HL-60/S4 (cell line): ENCODE data around the gene OSBPL10.
"Not testable (repeated sequence)": the region's sequence is repeated elsewhere in the genome, so short reads cannot be mapped to it uniquely, and the experiment has no call there.

Experiments used
- in situ Hi-C: fragments of 300-500 bp; cut with MboI; formaldehyde crosslinking; loops from 2 replicates; pipeline ENCODE4 v1.14.3; 2022; ENCODE audit warnings: low sequenced_read_pairs

OSBPL10 gene

DNA sequence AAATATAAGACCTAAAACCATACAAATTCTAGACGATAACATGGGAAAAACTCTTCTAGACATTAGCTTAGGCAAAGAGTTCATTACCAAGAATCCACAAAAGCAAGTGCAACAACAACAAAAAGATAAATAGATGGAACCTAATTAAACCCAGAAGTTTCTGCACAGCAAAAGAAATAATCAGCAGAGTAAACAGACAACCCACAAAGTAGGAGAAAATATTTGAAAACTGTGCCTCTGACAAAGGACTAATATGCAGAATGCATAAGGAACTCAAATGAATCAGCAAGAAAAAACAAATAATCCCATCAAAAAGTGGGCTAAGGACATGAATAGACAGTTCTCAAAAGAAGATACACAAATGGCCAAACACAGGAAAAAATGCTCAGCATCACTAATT lies 198.8 kb downstream of the OSBPL10 start:
- in situ Hi-C loops = not testable (repeated sequence)

- in situ Hi-C loops = no loop called here
Measured at GRCh38 chr3:31779514-31779913, 201.5 kb downstream of the OSBPL10 start.

DNA sequence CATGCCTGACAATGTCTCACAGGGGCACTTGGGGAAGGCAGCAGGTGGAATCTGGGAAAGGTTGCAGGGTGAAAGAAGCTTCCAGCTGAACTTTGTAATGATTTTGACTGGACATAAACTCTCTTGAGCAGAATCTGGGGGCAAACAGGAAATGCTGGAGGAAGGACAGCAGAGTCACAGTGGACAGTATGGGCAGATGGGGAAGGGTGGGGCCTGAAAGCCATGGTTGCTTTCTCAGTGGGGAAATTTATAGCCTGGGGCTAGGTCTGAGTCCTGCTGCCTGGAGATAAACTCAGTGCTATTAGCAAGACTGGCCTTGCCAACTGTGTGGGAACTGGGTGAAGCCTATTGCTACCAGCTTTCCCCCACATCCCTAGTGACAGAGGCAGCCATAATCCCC lies 203.2 kb downstream of the OSBPL10 start:
- in situ Hi-C loops = no loop called here

DNA sequence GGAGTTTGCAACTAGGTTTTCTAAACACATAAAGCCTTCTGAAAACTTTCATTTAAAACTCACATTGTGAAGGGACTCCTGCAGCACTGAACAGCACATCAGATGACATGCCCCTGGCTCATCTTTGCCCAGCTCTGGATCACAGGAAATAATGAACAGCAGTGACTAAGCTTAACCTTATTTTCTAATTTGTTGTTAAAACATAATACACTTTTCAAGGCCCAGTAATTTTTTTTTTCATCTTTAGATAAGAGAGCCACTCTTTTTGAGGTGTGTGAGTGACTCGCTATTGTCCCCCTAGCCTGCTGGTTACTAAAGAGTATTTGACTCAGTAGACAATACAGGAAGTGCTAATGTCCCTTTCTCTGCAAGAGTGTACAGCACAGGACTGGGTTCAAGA lies 204.0 kb downstream of the OSBPL10 start:
- in situ Hi-C loops = no loop called here

GRCh38 chr3:31776016-31776415 lies 205.0 kb downstream of the OSBPL10 start:
- in situ Hi-C loops = no loop called here

DNA sequence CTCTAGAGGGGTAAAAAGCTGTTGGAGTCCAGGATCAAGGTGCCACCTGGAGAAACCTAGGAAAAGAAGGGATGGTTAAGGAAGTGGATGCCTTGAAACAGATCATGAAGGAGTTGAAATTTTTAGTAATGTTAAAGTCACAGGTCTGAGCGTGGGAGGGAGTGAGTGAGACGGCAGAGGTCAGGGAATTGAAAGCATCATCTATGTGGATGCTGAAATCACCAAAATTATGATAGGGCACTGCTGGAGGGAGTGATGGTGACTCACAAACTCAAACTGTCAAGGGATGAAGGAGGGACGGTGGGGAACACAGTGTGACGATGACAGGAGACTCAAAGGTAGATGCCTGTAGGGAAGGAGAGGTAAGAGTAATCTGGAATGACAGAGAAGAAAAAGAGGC lies 205.7 kb downstream of the OSBPL10 start:
- in situ Hi-C loops = no loop called here

DNA sequence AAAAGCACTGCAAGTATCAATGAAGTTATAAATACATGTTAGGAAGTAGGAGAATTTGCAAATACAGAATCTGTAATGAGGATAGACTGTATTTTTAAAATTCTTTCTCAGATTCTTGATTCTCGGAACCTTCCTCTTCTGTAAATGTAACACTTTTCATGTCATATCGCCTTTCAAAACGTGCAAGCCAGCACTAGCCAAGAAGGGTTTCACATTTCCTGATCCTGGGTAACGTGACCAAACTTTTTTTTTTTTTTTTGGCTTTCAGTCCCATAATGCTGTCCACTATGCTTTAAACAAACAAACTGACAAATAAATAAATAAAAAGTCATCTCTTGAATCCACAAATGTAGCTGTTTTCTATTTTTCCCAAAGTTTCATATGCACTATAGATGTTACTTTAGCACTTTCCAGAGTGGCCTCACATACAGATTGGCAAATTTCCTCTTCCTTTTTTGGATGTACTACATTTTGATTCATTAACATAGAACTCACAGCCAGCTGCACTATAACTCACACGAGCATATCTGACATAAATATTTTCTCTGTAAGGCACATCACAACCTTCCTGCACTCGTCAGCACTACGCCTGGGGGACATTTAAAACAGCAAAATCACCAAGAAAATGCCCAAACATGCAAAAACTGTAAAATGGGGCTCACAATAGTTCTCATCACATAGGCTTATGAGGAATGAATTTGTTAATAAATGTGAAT lies 208.1 kb downstream of the OSBPL10 start:
- in situ Hi-C loops = loop anchor here (25.0 kb wide), 1 partner anchor 1011 kb away; no protein-coding TSS in a partner anchor

DNA sequence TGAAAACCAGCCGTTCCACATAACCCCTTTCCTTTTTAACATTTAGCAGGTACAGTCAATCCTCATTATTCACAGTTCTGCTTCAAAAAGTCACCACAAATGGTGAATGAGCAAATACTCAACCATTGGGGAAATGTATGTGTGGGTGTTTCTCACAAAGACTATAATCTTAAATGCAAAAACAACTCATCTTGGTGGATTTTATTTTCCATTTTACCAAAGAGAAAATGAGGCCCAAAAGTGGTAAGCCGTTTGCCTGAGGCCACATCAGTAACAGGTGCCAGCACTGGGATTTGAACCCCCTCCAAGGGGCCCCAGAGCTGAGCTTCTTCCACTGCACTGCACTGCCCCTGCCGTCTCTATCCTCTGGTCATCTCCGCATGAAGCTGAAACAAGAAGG lies 208.8 kb downstream of the OSBPL10 start:
- in situ Hi-C loops = loop anchor here (25.0 kb wide), 1 partner anchor 1010 kb away; no protein-coding TSS in a partner anchor

- in situ Hi-C loops = loop anchor here (25.0 kb wide), 1 partner anchor 1009 kb away; no protein-coding TSS in a partner anchor
Measured at GRCh38 chr3:31770822-31771326, 210.2 kb downstream of the OSBPL10 start.

GRCh38 chr3:31768479-31769125 lies 212.5 kb downstream of the OSBPL10 start:
- in situ Hi-C loops = loop anchor here (25.0 kb wide), 1 partner anchor 1006 kb away; no protein-coding TSS in a partner anchor

DNA sequence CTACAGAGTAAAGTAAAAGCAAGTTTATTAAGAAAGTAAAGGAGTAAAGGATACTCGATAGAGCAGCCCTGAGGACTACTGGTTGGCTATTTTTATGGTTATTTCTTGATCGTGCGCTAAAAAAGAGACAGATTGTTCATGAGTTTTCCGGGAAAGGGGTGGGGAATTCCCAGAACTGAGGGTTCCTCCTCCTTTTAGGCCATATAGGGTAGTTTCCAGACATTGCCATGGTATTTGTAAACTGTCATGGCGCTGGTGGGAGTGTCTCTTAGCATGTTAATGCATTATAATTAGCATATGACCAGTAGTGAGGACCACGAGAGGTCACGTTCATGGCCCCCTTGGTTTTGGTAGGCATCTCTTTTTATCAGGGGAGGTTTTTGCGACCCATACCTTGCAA lies 213.1 kb downstream of the OSBPL10 start:
- in situ Hi-C loops = loop anchor here (25.0 kb wide), 1 partner anchor 1006 kb away; no protein-coding TSS in a partner anchor

- in situ Hi-C loops = loop anchor here (25.0 kb wide), 1 partner anchor 1004 kb away; no protein-coding TSS in a partner anchor
Measured at GRCh38 chr3:31766669-31767068, 214.4 kb downstream of the OSBPL10 start.

GRCh38 chr3:31765871-31766270 lies 215.2 kb downstream of the OSBPL10 start:
- in situ Hi-C loops = loop anchor here (25.0 kb wide), 1 partner anchor 1004 kb away; no protein-coding TSS in a partner anchor

DNA sequence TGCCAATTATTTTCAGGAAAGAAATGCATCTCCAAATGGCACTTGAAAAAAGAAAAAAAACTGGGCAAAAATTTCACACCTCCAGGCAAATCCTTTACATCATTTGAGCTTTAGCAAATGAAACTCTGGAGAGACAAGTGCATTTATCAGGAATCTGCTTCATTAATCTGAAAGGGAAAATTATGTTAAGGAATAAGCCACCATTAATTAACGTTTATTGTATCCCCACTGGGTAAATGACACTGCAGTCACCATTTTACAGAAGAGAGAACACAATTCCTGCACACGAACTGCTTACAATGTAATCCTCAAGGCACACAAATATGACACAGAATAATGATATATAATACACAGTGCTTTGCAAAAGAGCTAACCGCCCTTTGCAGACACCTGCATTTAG lies 217.3 kb downstream of the OSBPL10 start:
- in situ Hi-C loops = loop anchor here (25.0 kb wide), 1 partner anchor 1001 kb away; no protein-coding TSS in a partner anchor

DNA sequence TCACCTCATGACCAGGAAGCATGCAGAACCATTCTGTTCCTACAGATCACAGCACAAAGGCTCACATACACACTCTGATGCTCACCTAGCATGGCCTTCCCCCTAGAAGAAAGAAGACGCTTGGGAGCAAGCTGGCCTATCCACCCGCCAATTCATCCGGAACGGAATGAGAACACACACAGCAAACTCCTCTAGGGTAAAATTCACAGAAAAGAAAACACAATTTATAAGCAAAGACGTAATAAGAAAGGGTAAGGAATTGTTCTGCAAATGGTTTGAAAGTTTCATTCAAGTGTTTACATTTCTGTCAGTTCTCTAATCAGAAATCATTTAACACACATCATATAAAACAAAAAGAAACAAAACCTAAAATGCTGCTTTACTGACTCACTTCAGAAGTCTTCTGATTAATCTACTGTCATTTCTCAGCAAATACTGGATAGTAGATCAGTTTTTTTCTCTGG lies 218.1 kb downstream of the OSBPL10 start:
- in situ Hi-C loops = loop anchor here (25.0 kb wide), 1 partner anchor 1001 kb away; no protein-coding TSS in a partner anchor

DNA sequence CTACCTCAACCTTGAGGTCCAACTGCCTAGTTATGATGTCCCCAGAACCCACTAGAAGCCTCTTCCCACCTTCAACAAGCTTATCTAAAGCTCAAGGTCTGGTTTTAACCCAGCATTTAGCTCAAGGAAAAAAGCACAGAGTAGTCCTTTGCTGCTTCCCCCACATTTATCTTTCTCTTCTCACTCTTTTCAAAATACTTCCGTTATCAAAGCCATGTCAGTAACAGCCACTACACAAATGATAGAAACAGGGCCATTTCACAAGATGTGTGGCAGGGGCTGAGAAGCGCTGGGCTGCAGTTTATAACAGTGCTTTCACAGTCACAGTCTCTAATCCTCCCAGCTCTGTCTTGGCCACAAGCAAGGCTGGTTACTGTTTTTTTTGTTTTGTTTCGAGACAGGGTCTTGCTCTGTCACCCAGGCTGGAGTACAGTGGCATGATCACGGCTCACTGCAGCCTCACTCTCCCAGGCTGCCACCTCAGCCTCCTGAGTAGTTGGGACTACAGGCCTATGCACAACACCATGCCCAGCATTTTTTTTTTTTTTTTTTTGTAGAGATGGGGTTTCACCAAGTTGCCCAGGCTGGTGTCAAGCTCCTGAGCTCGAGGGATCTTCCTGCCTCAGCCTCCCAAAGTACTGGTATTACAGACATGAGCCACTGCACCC lies 218.8 kb downstream of the OSBPL10 start:
- in situ Hi-C loops = loop anchor here (25.0 kb wide), 1 partner anchor 1000 kb away; no protein-coding TSS in a partner anchor

DNA sequence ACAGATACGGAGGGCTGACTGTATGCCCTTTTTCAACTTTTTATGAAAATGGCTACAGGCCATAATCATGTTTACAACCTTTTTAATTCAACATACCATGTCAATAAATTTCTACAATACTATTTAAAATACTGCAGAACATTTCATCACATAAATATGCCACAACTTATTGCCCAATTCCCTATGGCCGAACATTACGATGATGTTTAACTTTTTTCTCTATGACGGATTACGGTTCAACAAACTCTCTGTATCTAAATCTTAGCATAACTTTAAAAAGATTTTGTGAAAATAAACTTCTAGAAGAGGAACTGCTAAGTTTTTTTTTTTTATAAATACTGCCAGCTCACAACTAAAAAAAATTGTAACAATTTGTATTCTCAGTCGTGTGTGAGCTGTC lies 220.4 kb downstream of the OSBPL10 start:
- in situ Hi-C loops = loop anchor here (25.0 kb wide), 1 partner anchor 998 kb away; no protein-coding TSS in a partner anchor

DNA sequence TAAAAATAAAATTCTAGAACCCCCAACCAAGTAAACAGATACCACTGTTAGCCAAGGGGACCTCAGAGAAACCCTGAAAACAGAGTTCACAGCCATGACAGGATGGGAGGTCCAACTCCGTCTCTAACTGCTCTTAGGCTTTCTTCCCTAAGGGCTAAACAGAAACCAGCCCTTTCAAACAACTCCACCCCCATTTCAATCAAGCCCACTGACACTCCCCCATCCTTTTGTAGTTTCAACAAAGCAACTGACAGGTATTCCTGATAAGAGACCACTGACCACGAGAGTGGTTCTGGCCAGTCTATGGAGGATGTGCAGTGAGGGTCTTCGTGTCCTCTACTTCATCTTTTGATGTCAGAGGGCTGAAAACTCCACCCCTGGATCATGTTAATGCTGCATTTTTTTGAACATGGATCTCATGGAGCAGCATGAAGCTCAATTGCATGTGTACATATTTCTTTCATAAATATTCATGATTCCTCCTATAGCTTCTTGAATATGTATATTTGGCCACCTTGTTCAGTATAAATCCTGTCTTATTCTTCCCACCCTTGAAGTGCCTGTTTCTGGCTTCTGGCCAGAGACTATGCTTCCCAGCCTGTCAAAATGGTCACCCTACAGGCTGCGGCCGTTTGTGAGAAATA lies 222.6 kb downstream of the OSBPL10 start:
- in situ Hi-C loops = loop anchor here (25.0 kb wide), 1 partner anchor 996 kb away; no protein-coding TSS in a partner anchor

- in situ Hi-C loops = loop anchor here (25.0 kb wide), 1 partner anchor 994 kb away; no protein-coding TSS in a partner anchor
Measured at GRCh38 chr3:31755926-31756658, 225.0 kb downstream of the OSBPL10 start.
